HEK293T (cell line): ENCODE results near the gene KLHL29.

Experiments used
- CTCF ChIA-PET: fragments of 350-600 bp; formaldehyde crosslinking; extraction: SDS; loops from one replicate; lab custom pipeline; 2021; ENCODE audit warnings: antibody characterized with exemption, inconsistent platforms; lab: Yijun Ruan, JAX
- POLR2A ChIA-PET: fragments of 350-600 bp; formaldehyde crosslinking; extraction: SDS; loops from one replicate; lab custom pipeline; 2020; ENCODE audit warnings: antibody characterized with exemption, inconsistent platforms; lab: Yijun Ruan, JAX
- DNase-seq: peaks from one replicate; pipeline ENCODE4 v3.0.0; 2012; ENCODE audit warnings: mixed read lengths; ENCODE audit errors: extremely low spot score
- ARNT ChIP-seq: fragments of 450-650 bp; IDR thresholded peaks from 2 replicates; pipeline ENCODE4 v1.6.1; 2017; ENCODE audit warnings: mild to moderate bottlenecking
- BHLHE40 ChIP-seq: fragments of 450-650 bp; IDR thresholded peaks from 2 replicates; pipeline ENCODE4 v1.6.1; 2016; ENCODE audit warnings: mild to moderate bottlenecking, moderate library complexity, borderline replicate concordance
- CTBP1 ChIP-seq: fragments of 450-650 bp; IDR thresholded peaks from 2 replicates; pipeline ENCODE4 v1.6.1; 2016; ENCODE audit warnings: borderline replicate concordance
- ELF4 ChIP-seq: fragments of 450-650 bp; IDR thresholded peaks from 2 replicates; pipeline ENCODE4 v1.6.1; 2017; ENCODE audit warnings: antibody characterized with exemption
- FOXA1 ChIP-seq: fragments of 450-650 bp; IDR thresholded peaks from 2 replicates; pipeline ENCODE4 v1.6.1; 2016; ENCODE audit warnings: mild to moderate bottlenecking
- FOXK2 ChIP-seq: fragments of 450-650 bp; IDR thresholded peaks from 2 replicates; pipeline ENCODE4 v1.6.1; 2016; ENCODE audit warnings: mild to moderate bottlenecking
- FOXM1 ChIP-seq: fragments of 450-650 bp; IDR thresholded peaks from 2 replicates; pipeline ENCODE4 v1.6.1; 2017; ENCODE audit warnings: mild to moderate bottlenecking, borderline replicate concordance
- HDGF ChIP-seq: fragments of 450-650 bp; IDR thresholded peaks from 2 replicates; pipeline ENCODE4 v1.6.1; 2017; ENCODE audit warnings: antibody characterized with exemption, borderline replicate concordance
- L3MBTL2 ChIP-seq: fragments of 450-650 bp; conservative IDR thresholded peaks from 2 replicates; pipeline ENCODE4 v1.6.1; 2016; ENCODE audit warnings: mild to moderate bottlenecking
- LEF1 ChIP-seq: fragments of 450-650 bp; IDR thresholded peaks from 2 replicates; pipeline ENCODE4 v1.6.1; 2017; ENCODE audit warnings: mild to moderate bottlenecking, borderline replicate concordance
- NFRKB ChIP-seq: fragments of 450-650 bp; IDR thresholded peaks from 2 replicates; pipeline ENCODE4 v1.6.1; 2016; ENCODE audit warnings: mild to moderate bottlenecking, moderate library complexity
- PKNOX1 ChIP-seq: fragments of 450-650 bp; IDR thresholded peaks from 2 replicates; pipeline ENCODE4 v1.6.1; 2016
- SP1 ChIP-seq: fragments of 450-650 bp; IDR thresholded peaks from 2 replicates; pipeline ENCODE4 v1.6.1; 2017
- SUZ12 ChIP-seq: fragments of 450-650 bp; IDR thresholded peaks from 2 replicates; pipeline ENCODE4 v1.6.1; 2016; ENCODE audit warnings: mild to moderate bottlenecking
- TARDBP ChIP-seq: fragments of 450-650 bp; IDR thresholded peaks from 2 replicates; pipeline ENCODE4 v1.6.1; 2016
- ZNF384 ChIP-seq: fragments of 450-650 bp; IDR thresholded peaks from 2 replicates; pipeline ENCODE4 v1.6.1; 2016

Gene KLHL29

DNA sequence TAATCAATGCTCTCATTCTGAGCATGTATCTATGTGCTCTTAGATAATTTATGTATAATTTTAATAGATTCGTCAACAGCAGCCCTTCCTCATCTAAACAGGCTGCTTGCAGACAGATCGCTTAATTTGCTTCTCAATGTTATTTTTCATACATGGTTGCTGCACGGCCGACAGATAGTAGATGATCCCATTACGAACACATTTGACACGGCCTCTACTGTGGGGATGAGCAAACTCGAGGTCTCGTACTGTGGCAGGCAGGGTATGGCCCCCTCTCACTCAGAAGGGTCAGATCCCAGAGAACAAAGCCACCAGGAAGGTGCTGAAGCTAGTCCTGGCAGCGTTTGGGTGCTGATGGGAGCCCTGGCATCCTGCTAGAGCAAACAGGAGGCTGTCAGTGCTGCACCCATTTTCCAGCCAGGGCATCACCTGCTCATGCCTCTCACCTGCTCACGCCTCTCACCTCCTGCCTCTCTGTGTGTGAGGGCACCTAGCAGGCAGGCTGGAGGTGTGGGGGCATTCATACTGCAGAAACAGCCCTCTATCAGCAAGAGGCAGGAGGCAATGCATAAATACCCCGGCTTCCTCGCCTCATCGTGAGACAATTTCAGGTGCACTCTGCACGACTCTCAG, 80.0 kb downstream of the KLHL29 start:
- no peak for TF ChIP-seq ZNF384
- TF ChIP-seq TARDBP, result no peak
- TF ChIP-seq CTBP1, result no peak
- TF ChIP-seq FOXA1, result no peak
- CTCF ChIA-PET, result no interaction called here
- POLR2A ChIA-PET, result no interaction called here

DNA sequence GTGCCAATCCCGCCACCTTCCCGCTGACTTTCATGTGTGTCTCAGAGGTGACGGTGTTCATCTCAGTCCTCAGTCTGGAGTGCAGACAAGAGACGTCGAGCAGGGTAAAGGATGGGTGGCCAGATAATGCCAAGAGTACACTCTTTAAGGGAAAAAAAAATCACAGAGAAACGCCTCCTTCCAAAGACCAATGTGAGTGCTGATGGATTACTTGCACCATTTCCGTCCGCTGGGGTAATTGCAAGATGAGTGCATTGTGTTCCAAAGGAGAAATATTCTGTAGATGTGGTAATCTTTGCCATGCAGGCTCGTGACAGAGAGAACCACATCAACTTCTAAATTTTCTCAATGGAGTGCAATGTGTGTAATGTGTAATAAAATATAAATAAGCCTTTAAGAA, 81.0 kb downstream of the KLHL29 start:
- ChIA-PET POLR2A (no interaction called here), CTCF (no interaction called here)
- no peak for TF ChIP-seq FOXK2
- TF ChIP-seq L3MBTL2, result no peak
- no peak for TF ChIP-seq ZNF384
- no peak for TF ChIP-seq ARNT
- TF ChIP-seq SUZ12, result no peak
- TF ChIP-seq LEF1, result no peak
- no peak for TF ChIP-seq HDGF
- no peak for TF ChIP-seq ELF4
- TF ChIP-seq NFRKB, result no peak
- TF ChIP-seq PKNOX1, result no peak
- TF ChIP-seq FOXA1, result no peak
- TF ChIP-seq BHLHE40, result no peak
- no peak for TF ChIP-seq FOXM1
- no peak for TF ChIP-seq CTBP1
- no peak for TF ChIP-seq SP1
- no peak for TF ChIP-seq TARDBP
- DNase-seq, result no peak

More for the DNA sequence above, 80.0 kb downstream of the KLHL29 start:
- no peak for DNase-seq

- CTCF ChIA-PET, result no interaction called here
- no peak for DNase-seq
- POLR2A ChIA-PET, result no interaction called here
- no peak for TF ChIP-seq SP1
- no peak for TF ChIP-seq TARDBP
- no peak for TF ChIP-seq ZNF384
- no peak for TF ChIP-seq HDGF
- no peak for TF ChIP-seq FOXA1
Measured at GRCh38 chr2:23467618-23468017, 82.6 kb downstream of the KLHL29 start.

DNA sequence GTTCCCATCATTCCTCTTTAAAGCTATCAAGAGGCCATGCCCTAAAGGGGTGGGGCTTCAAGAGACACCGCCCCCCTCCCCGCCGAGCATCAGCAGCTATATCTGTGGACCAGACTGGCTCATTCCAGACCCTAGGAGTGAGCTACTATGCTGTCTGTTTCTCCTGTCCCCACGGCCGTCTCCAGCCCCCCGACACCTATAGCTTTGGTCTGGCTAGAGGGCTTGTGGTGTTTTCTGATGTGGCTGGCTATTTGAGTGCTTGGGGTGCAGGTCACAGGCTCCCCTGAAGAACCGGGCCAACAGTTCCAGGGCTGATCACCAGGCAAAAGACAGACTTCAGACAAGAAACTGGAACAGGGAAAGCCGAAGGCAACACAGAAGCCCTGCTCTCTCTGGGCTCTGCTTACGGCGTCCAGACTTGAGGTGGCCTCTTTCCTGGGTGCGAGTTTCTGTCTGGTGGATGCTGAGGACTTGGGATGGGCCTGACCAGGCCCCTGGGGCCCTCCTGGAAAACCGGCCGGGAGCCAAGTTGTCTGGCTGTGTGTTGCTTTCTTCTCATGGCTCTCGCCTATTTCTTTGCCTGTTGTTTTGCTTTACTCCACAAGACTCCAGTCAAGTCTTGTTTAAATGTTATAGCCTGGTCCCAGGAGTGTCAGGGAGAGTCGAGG, 83.6 kb downstream of the KLHL29 start:
- DNase-seq, result no peak
- TF ChIP-seq ARNT (no peak), FOXK2 (no peak), SP1 (no peak), BHLHE40 (no peak), FOXA1 (no peak), LEF1 (no peak), L3MBTL2 (no peak), PKNOX1 (no peak)
- ChIA-PET CTCF (interaction anchor here (1.0 kb wide), 1 partner anchor 10 kb away, joined by 3 read pairs; no protein-coding TSS in a partner anchor), POLR2A (no interaction called here)

- ChIA-PET POLR2A (no interaction called here), CTCF (no interaction called here)
- DNase-seq, result no peak
- TF ChIP-seq FOXA1, result no peak
- no peak for TF ChIP-seq HDGF
- TF ChIP-seq L3MBTL2, result no peak
- no peak for TF ChIP-seq CTBP1
- TF ChIP-seq ZNF384, result no peak
- no peak for TF ChIP-seq BHLHE40
- TF ChIP-seq PKNOX1, result no peak
- TF ChIP-seq ARNT, result no peak
- TF ChIP-seq TARDBP, result no peak
- no peak for TF ChIP-seq FOXM1
- no peak for TF ChIP-seq LEF1
- no peak for TF ChIP-seq SUZ12
- TF ChIP-seq ELF4, result no peak
Measured at GRCh38 chr2:23469142-23469540, 84.2 kb downstream of the KLHL29 start.

DNA sequence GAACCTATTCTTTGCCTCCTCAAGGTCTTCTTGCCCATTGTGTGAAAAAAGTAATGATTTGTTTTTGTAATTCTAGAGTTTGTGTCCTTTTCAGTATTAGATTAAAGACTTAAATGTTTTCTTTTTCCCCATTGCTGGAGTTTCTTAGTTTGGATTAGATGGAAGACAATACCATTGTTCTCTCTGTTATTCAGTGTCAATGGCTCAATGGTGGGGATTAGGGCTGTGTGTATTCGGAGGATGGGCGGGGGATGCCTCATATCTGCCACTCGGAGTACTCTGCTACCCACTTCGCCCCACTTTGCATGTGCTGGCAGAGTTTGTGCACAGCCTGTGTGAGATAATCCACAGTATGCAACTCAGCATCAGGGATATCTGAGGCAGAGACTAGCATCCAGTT, 90.1 kb downstream of the KLHL29 start:
- ChIA-PET CTCF (no interaction called here), POLR2A (no interaction called here)
- DNase-seq, result no peak
- no peak for TF ChIP-seq ARNT
- TF ChIP-seq SP1, result no peak
- TF ChIP-seq HDGF, result no peak
- no peak for TF ChIP-seq FOXK2
- no peak for TF ChIP-seq NFRKB
- TF ChIP-seq BHLHE40, result no peak
- TF ChIP-seq LEF1, result no peak
- no peak for TF ChIP-seq FOXA1

DNA sequence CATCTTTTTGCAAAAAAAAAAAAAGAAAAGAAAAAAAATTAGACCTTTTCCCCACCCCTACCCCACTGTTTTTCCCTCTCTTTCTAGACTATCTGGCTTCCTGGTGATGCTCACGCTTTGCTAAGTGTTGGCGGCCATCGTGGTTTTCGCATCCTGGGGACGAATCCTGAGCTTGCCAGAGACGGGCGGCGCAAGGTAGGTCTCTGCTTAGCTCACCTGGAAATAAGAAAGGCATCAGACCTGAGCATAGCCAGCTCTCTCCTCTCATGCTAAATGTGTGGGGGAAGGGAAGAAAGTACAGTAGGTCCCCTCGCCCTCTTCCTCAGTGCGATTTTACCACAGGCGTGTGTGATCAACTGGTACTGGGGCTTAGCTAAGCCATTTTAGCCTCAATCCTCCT, 90.5 kb downstream of the KLHL29 start:
- no peak for DNase-seq
- CTCF ChIA-PET, result interaction anchor here (0.8 kb wide), 1 partner anchor 40 kb away, joined by 3 read pairs; no protein-coding TSS in a partner anchor
- TF ChIP-seq ARNT (no peak), FOXM1 (no peak), HDGF (no peak), TARDBP (no peak), PKNOX1 (no peak), LEF1 (no peak), CTBP1 (no peak), FOXA1 (no peak), FOXK2 (no peak), ELF4 (no peak), BHLHE40 (no peak), SUZ12 (no peak), ZNF384 (no peak), NFRKB (no peak), L3MBTL2 (no peak), SP1 (no peak)
- POLR2A ChIA-PET, result no interaction called here
